K562 (cell line): ENCODE measurements around the gene KIAA1210. TPM values are rescaled to one million over a fixed set of nuclear protein-coding genes. Genes with fewer than 3 reads are reported as not detected.
A peak's percentile ranks its signal among the peaks of the same experiment; 100 is the strongest.

Source experiments
- ATF3 ChIP-seq, 2 experiments: fragments of 450-650 bp in 1 of 2; sonication (generic) in 1 of 2; formaldehyde crosslinking in 1 of 2; IDR thresholded peaks in 1 of 2; conservative IDR thresholded peaks in 1 of 2; 2 replicates each; pipeline versions ENCODE4 v1.6.1 to v1.8.1; 2016 to 2023; ENCODE audit warnings: mild to moderate bottlenecking in 2 of 2, moderate library complexity in 2 of 2, inconsistent platforms in 1 of 2, missing genetic modification reagents in 1 of 2
- ATF7 ChIP-seq: fragments of 450-650 bp; IDR thresholded peaks from 2 replicates; pipeline ENCODE4 v1.7.1; 2014; ENCODE audit warnings: mild to moderate bottlenecking, moderate library complexity
- CEBPG ChIP-seq, 3 experiments: fragments of 200-800 bp in 1 of 3; sonication (Bioruptor generic) in 1 of 3; sonication (generic) in 1 of 3; formaldehyde crosslinking in 1 of 3; IDR thresholded peaks in 2 of 3; conservative IDR thresholded peaks in 1 of 3; 2 replicates each; pipeline versions ENCODE4 v1.6.1 to v1.8.0; 2016 to 2022; ENCODE audit warnings: missing compliant biosample characterization in 2 of 3, missing genetic modification characterization in 2 of 3, mild to moderate bottlenecking in 1 of 3, missing genetic modification reagents in 1 of 3
- JUND ChIP-seq, 2 experiments: IDR thresholded peaks; 2 replicates in 1 of 2; 3 replicates in 1 of 2; pipeline ENCODE4 v1.6.1; 2011; ENCODE audit warnings: borderline replicate concordance in 2 of 2, low read depth in 2 of 2, low read length in 2 of 2, improper control_type of control experiment in 1 of 2, missing biosample characterization in 1 of 2, missing genetic modification characterization in 1 of 2, missing genetic modification reagents in 1 of 2
- MAFG ChIP-seq: fragments of 450-650 bp; conservative IDR thresholded peaks from 2 replicates; pipeline ENCODE4 v1.6.1; 2016; ENCODE audit warnings: missing genetic modification characterization, missing compliant biosample characterization
- PRMT5 ChIP-seq: sonication (generic); formaldehyde crosslinking; IDR thresholded peaks from 2 replicates; pipeline ENCODE4 v1.5.0; 2020; ENCODE audit warnings: missing genetic modification reagents
- PYGO2 ChIP-seq: fragments of 450-650 bp; IDR thresholded peaks from 2 replicates; pipeline ENCODE4 v1.6.1; 2016; ENCODE audit warnings: mild to moderate bottlenecking, missing genetic modification characterization, moderate library complexity, missing compliant biosample characterization
- RBM15 ChIP-seq: fragments of 200-400 bp; formaldehyde crosslinking; IDR thresholded peaks from 2 replicates; pipeline ENCODE4 v1.6.1; 2018; ENCODE audit warnings: mild to moderate bottlenecking, low read length, moderate library complexity; ENCODE audit not compliant: insufficient read depth
- USF1 ChIP-seq: sonication (generic); formaldehyde crosslinking; IDR thresholded peaks from 2 replicates; pipeline ENCODE4 v1.9.0; 2022; ENCODE audit warnings: mild to moderate bottlenecking, missing genetic modification reagents
- VEZF1 ChIP-seq: fragments of 200-800 bp; sonication (Bioruptor generic); IDR thresholded peaks from 2 replicates; pipeline ENCODE4 v1.6.1; 2017; ENCODE audit warnings: missing genetic modification characterization, missing compliant biosample characterization
- ZBTB9 ChIP-seq: fragments of 450-650 bp; formaldehyde crosslinking; IDR thresholded peaks from 2 replicates; pipeline ENCODE4 v1.4.0; 2020; ENCODE audit warnings: mild to moderate bottlenecking, moderate library complexity
- ZC3H8 ChIP-seq: fragments of 450-650 bp; IDR thresholded peaks from 2 replicates; pipeline ENCODE4 v1.6.1; 2017
- ZNF263 ChIP-seq: sonication (generic); formaldehyde crosslinking; IDR thresholded peaks from 2 replicates; pipeline ENCODE4 v1.8.0; 2022; ENCODE audit warnings: mild to moderate bottlenecking, missing genetic modification reagents, borderline replicate concordance
- polyA plus RNA-seq, 8 experiments: library from polyadenylated mRNA; depleted of rRNA in 4 of 8; stranded (reverse) in 5 of 8; unstranded in 3 of 8; fragments of >200 nt; fragmentation: Nextera tagmentation in 2 of 8; fragmentation: Illumina TruSeq in 1 of 8; extraction: Ambion mirVana in 2 of 8; extraction: Trizol in 1 of 8; gene quantifications; 2 replicates each; pipeline versions ENCODE4 v1.2.1 to v1.2.3, GENCODE V29; 2011 to 2014; ENCODE audit warnings: inconsistent platforms in 1 of 8, missing spikeins in 1 of 8
- total RNA-seq, 7 experiments: library from RNA; depleted of rRNA in 6 of 7; stranded (reverse); fragments of >200 nt in 6 of 7; fragmentation: Illumina TruSeq in 2 of 7; extraction: Trizol in 2 of 7; gene quantifications; 2 replicates each; pipeline versions ENCODE4 v1.2.1 to v1.2.3, GENCODE V29; 2011 to 2021; ENCODE audit warnings: low replicate concordance in 1 of 7

Gene KIAA1210
- total and polyA plus RNA-seq, 9 of the 15 experiments (the other 6 are each of a cell fraction or from before 2014, with no cell fraction given), result not detected

GRCh38 chrX:119155416-119156035, 27.9 kb upstream of the KIAA1210 start (continued):
- TF ChIP-seq CEBPG (CRISPR knock-in tag; IDR thresholded peaks at IDR 0.05), result 0 out of 2 replicates have a peak, but pooled peaks have one; percentile 36
- peak; percentile 50 to 92; a peak in 3 of 4 replicates for TF ChIP-seq CEBPG (tag; conservative IDR thresholded peaks at IDR 0.05 in 1 of 2, IDR thresholded peaks at IDR 0.05 in 1 of 2)
- TF ChIP-seq VEZF1 (CRISPR knock-in tag), result peak; percentile 44; the same call in 1 of the 2 replicates
- TF ChIP-seq ATF7, result 0 out of 2 replicates have a peak, but pooled peaks have one; percentile 15
- TF ChIP-seq USF1 (CRISPR knock-in tag), result no peak
- no peak for TF ChIP-seq PRMT5 (CRISPR knock-in tag)
- TF ChIP-seq PYGO2, result no peak
- no peak for TF ChIP-seq RBM15
- TF ChIP-seq ZBTB9 (CRISPR knock-in tag), result no peak
- TF ChIP-seq ATF3 (IDR thresholded peaks at IDR 0.05), result peak; percentile 57; the same call in 1 of the 2 replicates
- TF ChIP-seq ATF3 (CRISPR knock-in tag; conservative IDR thresholded peaks at IDR 0.05), result no peak
- TF ChIP-seq ZNF263, result peak; percentile 90
- peak; percentile 69; the same call in 1 of the 2 replicates for TF ChIP-seq JUND (IDR thresholded peaks at IDR 0.05; ENCODE audit: borderline replicate concordance, low read depth, low read length)
- TF ChIP-seq JUND (tag; IDR thresholded peaks at IDR 0.05; ENCODE audit: borderline replicate concordance, low read depth, low read length), result peak; percentile 73; the same call in 1 of the 3 replicates
- no peak for TF ChIP-seq ZC3H8
- TF ChIP-seq MAFG (tag), result 0 out of 2 replicates have a peak, but pooled peaks have one; percentile 8
- TF ChIP-seq, all 486 proteins: peak for 18
